Erythroblast (primary cell): ENCODE results near the gene BRD9.
"Not testable (repeated sequence)": the region's sequence is repeated elsewhere in the genome, so short reads cannot be mapped to it uniquely, and the experiment has no call there.

Experiments
- GATA1 ChIP-seq: IDR thresholded peaks from 2 replicates; pipeline ENCODE4 v1.6.1; 2011; ENCODE audit warnings: low read depth, mild to moderate bottlenecking, control low read depth, low read length, moderate library complexity
- POLR2A ChIP-seq: IDR thresholded peaks from 2 replicates; pipeline ENCODE4 v1.6.1; 2011; ENCODE audit warnings: mild to moderate bottlenecking, low read length

- TF ChIP-seq POLR2A, GATA1: not testable (repeated sequence)
Measured at GRCh38 chr5:878677-879076, 13.9 kb downstream of the BRD9 start.
